NCI-H82 (cell line): ENCODE results near the gene IFI27L1.

Experiments
- DNase-seq: peaks from one replicate; lab custom pipeline; 2025; lab: John Stamatoyannopoulos, UW

The IFI27L1 gene

GRCh38 chr14:94136575-94137331, 55.6 kb downstream of the IFI27L1 start:
- DNase-seq = peak; percentile 87

DNA sequence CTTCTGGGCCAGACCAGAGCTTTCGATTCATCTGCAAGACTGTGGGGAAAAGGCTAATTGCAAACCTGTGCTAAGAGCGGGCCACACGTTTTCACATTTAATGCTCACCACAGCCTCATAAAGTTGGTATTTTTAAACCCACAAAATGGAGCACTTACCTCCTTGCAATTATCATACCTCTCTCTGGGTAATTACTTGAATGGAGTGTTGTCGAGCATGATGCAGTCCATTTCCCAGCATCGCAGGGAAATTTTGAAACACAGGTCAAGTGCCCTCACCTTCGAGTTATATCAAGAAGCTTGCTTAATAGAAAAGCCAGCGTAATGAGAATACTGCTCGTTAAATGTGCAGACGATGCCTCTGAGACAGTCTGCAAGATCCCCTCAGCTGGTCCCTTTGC, 57.1 kb downstream of the IFI27L1 start:
- no peak for DNase-seq

- no peak for DNase-seq
Measured at GRCh38 chr14:94139006-94139405, 57.9 kb downstream of the IFI27L1 start.

GRCh38 chr14:94139421-94139820, 58.3 kb downstream of the IFI27L1 start:
- no peak for DNase-seq

DNA sequence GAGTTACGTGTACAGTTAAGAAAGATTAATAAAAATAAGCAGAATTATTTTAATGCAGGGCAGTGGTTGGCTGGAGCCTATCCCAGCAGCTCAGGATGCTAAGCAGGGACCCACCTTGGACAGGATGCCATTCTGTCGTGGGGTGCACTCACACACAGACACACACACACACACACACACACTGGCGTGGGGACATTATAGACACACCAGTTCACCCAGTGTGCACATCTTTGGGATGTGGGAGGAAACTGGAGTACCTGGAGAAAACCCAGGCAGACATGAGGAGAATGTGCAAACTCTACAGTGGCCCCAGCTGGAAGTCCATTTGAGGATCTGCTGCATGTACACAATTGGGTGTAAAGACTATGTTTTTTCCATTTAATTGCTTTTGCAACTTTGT, 61.1 kb downstream of the IFI27L1 start:
- DNase-seq = no peak

GRCh38 chr14:94142836-94143235, 61.7 kb downstream of the IFI27L1 start:
- DNase-seq = no peak

- DNase-seq = peak; percentile 29
Measured at GRCh38 chr14:94143239-94143638, 62.1 kb downstream of the IFI27L1 start.

DNA sequence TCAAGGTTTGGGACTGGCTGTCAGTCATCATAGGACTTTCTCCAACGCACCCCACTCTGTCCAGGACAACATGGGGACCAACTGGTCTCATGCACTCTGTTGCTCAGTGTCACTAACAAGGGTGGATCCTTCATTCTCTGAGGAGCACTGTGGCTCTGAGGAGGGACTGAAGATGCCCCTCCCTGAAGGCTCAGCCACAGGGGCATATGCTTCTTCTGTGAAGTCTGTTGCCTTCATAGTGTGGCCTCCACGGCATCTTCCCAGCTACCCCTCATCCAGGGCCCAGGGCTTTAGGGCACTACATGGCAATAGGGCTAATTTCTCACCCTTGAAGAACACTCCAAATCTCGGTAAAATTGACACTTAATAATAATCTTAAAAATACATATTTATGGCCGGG, 62.6 kb downstream of the IFI27L1 start:
- DNase-seq = no peak

- DNase-seq = peak; percentile 29
Measured at GRCh38 chr14:94144765-94145164, 63.7 kb downstream of the IFI27L1 start.

GRCh38 chr14:94145902-94146527, 64.9 kb downstream of the IFI27L1 start:
- DNase-seq = peak; percentile 39
